Measurements from ENCODE around the gene EGR1.

EGR1 gene

DNA sequence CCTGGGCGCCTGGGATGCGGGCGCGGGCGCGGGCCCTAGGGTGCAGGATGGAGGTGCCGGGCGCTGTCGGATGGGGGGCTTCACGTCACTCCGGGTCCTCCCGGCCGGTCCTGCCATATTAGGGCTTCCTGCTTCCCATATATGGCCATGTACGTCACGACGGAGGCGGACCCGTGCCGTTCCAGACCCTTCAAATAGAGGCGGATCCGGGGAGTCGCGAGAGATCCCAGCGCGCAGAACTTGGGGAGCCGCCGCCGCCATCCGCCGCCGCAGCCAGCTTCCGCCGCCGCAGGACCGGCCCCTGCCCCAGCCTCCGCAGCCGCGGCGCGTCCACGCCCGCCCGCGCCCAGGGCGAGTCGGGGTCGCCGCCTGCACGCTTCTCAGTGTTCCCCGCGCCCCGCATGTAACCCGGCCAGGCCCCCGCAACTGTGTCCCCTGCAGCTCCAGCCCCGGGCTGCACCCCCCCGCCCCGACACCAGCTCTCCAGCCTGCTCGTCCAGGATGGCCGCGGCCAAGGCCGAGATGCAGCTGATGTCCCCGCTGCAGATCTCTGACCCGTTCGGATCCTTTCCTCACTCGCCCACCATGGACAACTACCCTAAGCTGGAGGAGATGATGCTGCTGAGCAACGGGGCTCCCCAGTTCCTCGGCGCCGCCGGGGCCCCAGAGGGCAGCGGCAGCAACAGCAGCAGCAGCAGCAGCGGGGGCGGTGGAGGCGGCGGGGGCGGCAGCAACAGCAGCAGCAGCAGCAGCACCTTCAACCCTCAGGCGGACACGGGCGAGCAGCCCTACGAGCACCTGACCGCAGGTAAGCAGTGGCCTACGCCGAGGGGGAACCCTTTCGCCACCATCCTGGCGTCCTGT is at the start of gene EGR1:
TSS of gene EGR1 (plus strand) at position 219 of the 864 bp plus-strand sequence. CDS start at position 502, 283 bp downstream.
- Histone ChIP-seq H3K27me3 (ENCODE audit: low read depth, low read length) (no peaks in the 10 kb centered on the region), H3K36me3 (ENCODE audit: control insufficient read depth in 1 of 2, insufficient read depth in 2 of 2, low read length in 2 of 2) (peaks cover 12 to 27% of the 10 kb centered on the region in 2 donors), H3K27ac (ENCODE audit: low read length) (peak within 1 kb of the TSS; percentile 98), H3K9me3 (ENCODE audit: control insufficient read depth in 1 of 2, low read length in 2 of 2) (no peaks in the 10 kb centered on the region), H3K4me3 (ENCODE audit: low read depth in 1 of 2, low read length in 2 of 2) (peak within 1 kb of the TSS; percentile 84 to 97), H3K4me1 (ENCODE audit: control insufficient read depth in 1 of 2, insufficient read depth in 2 of 2, low read length in 2 of 2) (peaks cover 0 to 18% of the 10 kb centered on the region in 2 donors)

DNA sequence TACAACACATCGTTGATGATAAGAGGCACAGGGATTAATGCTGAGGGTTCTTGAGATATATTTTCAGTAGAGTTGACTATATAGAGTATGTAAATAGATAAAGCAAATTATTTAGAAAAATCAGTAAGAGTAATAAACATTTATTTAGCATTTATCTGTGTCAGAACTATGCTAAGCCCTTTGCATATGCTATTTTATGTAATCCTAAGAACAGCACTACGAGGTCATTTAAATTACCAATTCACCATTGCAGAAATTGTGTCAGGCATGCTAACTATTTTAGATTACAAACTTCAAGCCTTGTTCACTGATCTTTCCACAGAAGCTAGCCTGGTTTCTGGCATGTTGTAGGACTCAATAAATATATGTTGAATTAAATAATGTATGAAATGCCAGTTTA is 46.8 kb upstream of the EGR1 start:
- Histone ChIP-seq H3K27me3 (ENCODE audit: low read depth, low read length) (no peaks in the 10 kb centered on the region), H3K4me3 (ENCODE audit: low read depth in 1 of 2, low read length in 2 of 2) (no peak overlapping the region), H3K4me1 (ENCODE audit: control insufficient read depth in 1 of 2, insufficient read depth in 2 of 2, low read length in 2 of 2) (no peaks in the 10 kb centered on the region), H3K27ac (ENCODE audit: low read length) (no peak overlapping the region), H3K36me3 (ENCODE audit: control insufficient read depth in 1 of 2, insufficient read depth in 2 of 2, low read length in 2 of 2) (peaks cover 54 to 72% of the 10 kb centered on the region in 2 donors), H3K9me3 (ENCODE audit: control insufficient read depth in 1 of 2, low read length in 2 of 2) (no peaks in the 10 kb centered on the region)

DNA sequence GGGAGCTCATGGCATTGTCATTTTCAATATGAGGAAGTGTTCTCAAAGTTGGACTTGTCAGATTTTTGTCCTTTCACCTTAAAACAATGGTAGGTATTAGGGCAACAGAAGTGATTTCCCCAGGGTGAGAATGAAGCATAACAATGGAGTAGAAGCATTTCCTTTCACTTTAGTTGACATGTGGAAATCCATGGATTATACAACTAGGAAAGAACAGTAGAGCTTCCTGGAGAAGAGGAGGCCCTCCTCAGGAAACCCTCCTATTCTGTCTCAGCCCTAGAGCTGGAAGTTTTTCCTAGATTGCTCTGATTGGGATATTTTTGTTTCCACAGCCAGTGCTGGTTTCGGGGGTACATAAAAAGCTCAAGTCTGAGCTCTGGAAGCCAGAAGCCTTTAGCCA is 40.2 kb upstream of the EGR1 start:
- Histone ChIP-seq H3K9me3 (ENCODE audit: control insufficient read depth in 1 of 2, low read length in 2 of 2) (no peaks in the 10 kb centered on the region), H3K27ac (ENCODE audit: low read length) (no peak overlapping the region), H3K4me3 (ENCODE audit: low read depth in 1 of 2, low read length in 2 of 2) (no peak overlapping the region), H3K4me1 (ENCODE audit: control insufficient read depth in 1 of 2, insufficient read depth in 2 of 2, low read length in 2 of 2) (no peaks in the 10 kb centered on the region), H3K36me3 (ENCODE audit: control insufficient read depth in 1 of 2, insufficient read depth in 2 of 2, low read length in 2 of 2) (peaks cover 62 to 77% of the 10 kb centered on the region in 2 donors), H3K27me3 (ENCODE audit: low read depth, low read length) (no peaks in the 10 kb centered on the region)

DNA sequence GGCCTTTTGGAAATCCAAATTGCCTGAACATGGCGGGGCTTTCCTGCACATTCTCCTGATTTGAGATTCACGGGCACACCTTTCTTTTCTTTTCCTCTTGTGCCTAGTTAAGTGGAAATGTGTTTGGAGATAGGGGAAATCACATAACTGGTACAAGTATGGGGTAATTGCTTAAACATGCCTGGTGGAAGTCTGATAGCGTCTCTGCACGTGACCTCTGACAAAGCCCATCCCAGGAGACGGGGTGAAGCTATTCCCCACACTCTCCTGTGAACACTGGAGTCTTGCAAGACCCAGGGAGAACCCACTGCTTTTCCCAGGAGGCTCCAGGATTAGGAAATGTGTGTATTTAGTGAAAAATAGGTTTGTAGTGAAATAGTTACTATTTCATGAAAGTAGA is 29.3 kb upstream of the EGR1 start:
- H3K4me3 ChIP-seq (ENCODE audit: low read depth in 1 of 2, low read length in 2 of 2), result no peak overlapping the region
- peaks cover 0 to 15% of the 10 kb centered on the region in 2 donors for H3K4me1 ChIP-seq (ENCODE audit: control insufficient read depth in 1 of 2, insufficient read depth in 2 of 2, low read length in 2 of 2)
- no peaks in the 10 kb centered on the region for H3K27me3 ChIP-seq (ENCODE audit: low read depth, low read length)
- H3K27ac ChIP-seq (ENCODE audit: low read length), result no peak overlapping the region
- no peaks in the 10 kb centered on the region for H3K9me3 ChIP-seq (ENCODE audit: control insufficient read depth in 1 of 2, low read length in 2 of 2)
- peaks cover 36 to 52% of the 10 kb centered on the region in 2 donors for H3K36me3 ChIP-seq (ENCODE audit: control insufficient read depth in 1 of 2, insufficient read depth in 2 of 2, low read length in 2 of 2)

DNA sequence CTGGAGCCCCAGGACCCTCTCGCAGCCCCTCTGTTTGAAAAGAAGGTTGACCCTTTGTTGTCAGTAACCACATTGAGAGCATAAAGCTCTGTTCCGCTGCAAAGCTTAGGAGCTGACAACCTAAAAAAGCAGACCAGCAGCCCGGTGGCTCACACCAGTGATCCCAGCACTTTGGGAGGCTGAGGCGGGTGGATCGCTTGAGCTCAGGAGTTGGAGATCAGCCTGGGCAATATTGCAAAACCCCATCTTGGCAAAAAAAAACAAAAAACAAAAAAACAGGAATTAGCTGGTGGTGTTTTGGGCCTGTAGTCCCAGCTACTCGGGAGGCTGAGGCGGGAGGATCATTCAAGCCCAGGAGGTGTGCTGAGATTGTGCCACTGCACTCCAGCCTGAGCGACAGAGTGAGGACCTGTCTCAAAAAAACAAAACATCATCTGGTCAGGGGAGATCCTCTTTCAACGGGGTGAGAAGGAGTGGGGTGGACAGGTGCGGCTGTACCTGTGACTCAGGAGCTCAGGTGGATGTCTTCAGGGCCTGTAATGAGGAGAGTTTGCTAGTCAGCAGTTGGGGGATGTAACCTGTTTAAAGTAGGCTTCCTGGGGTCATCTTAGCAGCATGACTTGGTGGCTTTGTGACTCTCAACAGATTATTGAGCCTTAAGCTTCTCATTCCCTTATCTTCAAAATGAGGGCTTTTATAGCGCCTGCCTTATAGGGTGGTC is 27.1 kb upstream of the EGR1 start:
- Histone ChIP-seq H3K4me3 (ENCODE audit: low read depth in 1 of 2, low read length in 2 of 2) (peak overlapping the region; percentile 53 to 64), H3K27ac (ENCODE audit: low read length) (no peak overlapping the region), H3K4me1 (ENCODE audit: control insufficient read depth in 1 of 2, insufficient read depth in 2 of 2, low read length in 2 of 2) (peaks cover 0 to 15% of the 10 kb centered on the region in 2 donors), H3K36me3 (ENCODE audit: control insufficient read depth in 1 of 2, insufficient read depth in 2 of 2, low read length in 2 of 2) (peaks cover 21 to 34% of the 10 kb centered on the region in 2 donors), H3K9me3 (ENCODE audit: control insufficient read depth in 1 of 2, low read length in 2 of 2) (no peaks in the 10 kb centered on the region), H3K27me3 (ENCODE audit: low read depth, low read length) (no peaks in the 10 kb centered on the region)

DNA sequence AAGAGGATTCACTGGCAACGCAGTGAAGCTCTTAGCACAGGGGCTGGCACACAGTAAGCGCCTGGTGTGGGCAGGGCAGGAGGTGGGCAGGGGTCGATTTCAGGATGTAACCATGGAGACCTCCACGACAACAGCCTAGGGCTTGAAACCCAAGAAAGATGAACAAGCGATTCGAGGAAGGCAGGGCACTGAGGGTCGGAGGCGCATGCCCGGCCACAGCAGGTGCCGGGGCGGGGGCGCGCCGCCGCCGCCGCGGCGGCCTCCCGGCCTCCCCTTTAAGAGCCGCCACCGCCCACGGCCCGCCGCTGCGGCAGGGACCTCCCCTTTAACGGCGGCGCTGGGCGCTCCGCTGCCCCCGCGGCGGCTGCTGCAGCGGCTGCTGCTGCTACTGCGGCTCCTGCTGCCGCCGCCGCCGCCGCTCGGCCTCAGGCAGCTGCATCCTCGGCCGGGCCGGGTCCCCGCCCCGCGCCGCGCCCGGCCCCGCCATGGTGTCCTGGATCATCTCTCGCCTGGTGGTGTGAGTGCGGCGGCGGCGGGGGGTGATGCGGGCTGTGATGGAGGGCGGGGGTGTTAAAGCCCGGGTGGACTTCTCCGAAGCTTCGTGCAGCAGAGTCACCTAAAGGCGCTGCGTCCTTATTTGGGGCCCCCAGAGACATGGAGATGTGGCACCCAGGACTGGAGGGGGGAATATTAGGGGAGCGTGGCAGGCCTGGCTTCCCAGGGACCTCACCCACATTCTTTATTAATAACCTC is 26.4 kb upstream of the EGR1 start, which contains the start of gene REEP2:
TSS of gene REEP2 (plus strand) at position 334 of the 753 bp plus-strand sequence. CDS start at position 486, 152 bp downstream.
- H3K27ac ChIP-seq (ENCODE audit: low read length), result peak within 1 kb of the TSS; percentile 39
- H3K4me3 ChIP-seq (ENCODE audit: low read depth in 1 of 2, low read length in 2 of 2), result peak within 1 kb of the TSS; percentile 53 to 64
- H3K27me3 ChIP-seq (ENCODE audit: low read depth, low read length), result no peaks in the 10 kb centered on the region
- H3K4me1 ChIP-seq (ENCODE audit: control insufficient read depth in 1 of 2, insufficient read depth in 2 of 2, low read length in 2 of 2), result peaks cover 0 to 15% of the 10 kb centered on the region in 2 donors
- no peaks in the 10 kb centered on the region for H3K9me3 ChIP-seq (ENCODE audit: control insufficient read depth in 1 of 2, low read length in 2 of 2)
- peaks cover 21 to 26% of the 10 kb centered on the region in 2 donors for H3K36me3 ChIP-seq (ENCODE audit: control insufficient read depth in 1 of 2, insufficient read depth in 2 of 2, low read length in 2 of 2)

DNA sequence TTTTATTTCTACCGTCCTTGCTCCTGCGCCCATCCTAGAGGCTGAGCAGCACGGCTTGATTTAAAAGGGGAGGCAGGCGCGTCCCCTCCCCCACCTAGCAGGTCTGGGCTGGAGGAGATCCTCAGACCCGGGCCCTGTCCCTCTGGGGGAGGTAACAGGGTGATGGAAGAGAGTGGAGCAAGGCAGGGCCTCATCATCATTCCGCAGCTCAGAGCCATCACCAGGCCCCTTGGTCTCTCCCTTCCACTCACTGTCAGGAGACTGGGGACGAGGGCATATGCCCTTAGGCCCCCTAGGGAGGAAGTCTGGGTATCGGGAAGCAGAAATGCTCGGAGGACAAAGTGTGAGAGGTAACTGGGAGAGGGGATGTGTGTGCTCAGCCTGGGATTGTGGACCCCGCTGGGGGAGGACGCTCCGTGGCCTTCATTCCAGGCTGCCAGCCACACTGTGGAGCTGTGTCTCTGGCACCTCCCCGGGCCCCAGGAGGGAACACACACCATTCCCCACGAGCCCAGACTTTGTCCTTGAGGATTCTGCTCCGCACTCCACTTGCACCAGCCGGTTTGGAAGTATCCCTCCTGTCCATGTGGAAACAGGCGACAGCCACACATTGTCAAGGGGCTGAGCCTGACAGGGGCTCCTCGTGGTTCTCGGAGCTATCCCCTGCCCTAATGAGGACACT is 25.7 kb upstream of the EGR1 start:
- peak overlapping the region; percentile 39 for H3K27ac ChIP-seq (ENCODE audit: low read length)
- no peaks in the 10 kb centered on the region for H3K9me3 ChIP-seq (ENCODE audit: control insufficient read depth in 1 of 2, low read length in 2 of 2)
- no peaks in the 10 kb centered on the region for H3K27me3 ChIP-seq (ENCODE audit: low read depth, low read length)
- peaks cover 0 to 15% of the 10 kb centered on the region in 2 donors for H3K4me1 ChIP-seq (ENCODE audit: control insufficient read depth in 1 of 2, insufficient read depth in 2 of 2, low read length in 2 of 2)
- H3K36me3 ChIP-seq (ENCODE audit: control insufficient read depth in 1 of 2, insufficient read depth in 2 of 2, low read length in 2 of 2), result peaks cover 20% of the 10 kb centered on the region in 2 donors
- peak overlapping the region; percentile 50 to 64 for H3K4me3 ChIP-seq (ENCODE audit: low read depth in 1 of 2, low read length in 2 of 2)

DNA sequence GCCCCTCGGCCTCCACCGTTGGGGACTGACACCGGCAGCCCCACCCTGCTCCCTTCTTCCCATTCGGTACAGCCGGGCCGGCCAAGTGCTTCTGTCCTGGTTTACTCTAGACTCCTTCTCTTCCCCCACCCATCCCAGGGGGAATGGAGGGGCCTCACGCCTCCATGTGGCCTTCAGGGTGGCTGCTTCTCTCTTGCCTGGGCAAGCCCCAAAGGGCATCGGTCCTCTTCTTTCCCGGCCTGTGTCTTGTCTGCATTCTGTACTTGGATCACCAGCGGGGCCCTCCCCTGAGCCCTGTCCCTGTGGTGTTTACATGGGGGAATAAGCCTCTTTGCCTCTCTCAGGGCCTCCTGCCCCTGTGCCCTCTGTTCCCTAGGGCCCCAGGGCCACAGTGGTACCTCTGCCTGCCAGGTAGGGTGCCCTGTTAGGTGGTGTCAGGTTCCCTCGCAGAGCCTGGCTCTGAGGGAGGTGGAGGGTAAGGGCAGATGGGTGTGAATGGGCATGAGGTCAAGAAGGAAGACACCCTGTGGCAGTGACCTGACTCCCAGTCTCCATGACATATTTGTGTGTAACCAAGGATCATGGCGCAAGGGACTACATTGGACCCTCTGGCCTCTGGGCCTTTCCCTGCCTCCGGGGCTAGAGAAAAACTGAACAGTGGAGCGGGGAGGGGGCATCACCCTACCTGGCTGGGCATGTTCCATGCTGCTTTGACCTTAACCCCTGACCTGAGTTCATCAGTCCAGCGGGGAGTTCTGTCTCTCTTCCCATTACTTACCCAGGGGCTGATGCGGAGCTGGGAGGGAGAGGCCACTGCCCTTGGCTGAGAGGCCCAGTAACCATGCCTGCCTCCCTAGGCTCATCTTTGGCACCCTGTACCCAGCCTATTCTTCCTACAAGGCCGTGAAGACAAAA is 24.9 kb upstream of the EGR1 start:
- peaks cover 0 to 15% of the 10 kb centered on the region in 2 donors for H3K4me1 ChIP-seq (ENCODE audit: control insufficient read depth in 1 of 2, insufficient read depth in 2 of 2, low read length in 2 of 2)
- no peaks in the 10 kb centered on the region for H3K27me3 ChIP-seq (ENCODE audit: low read depth, low read length)
- no peak overlapping the region for H3K27ac ChIP-seq (ENCODE audit: low read length)
- H3K9me3 ChIP-seq (ENCODE audit: control insufficient read depth in 1 of 2, low read length in 2 of 2), result no peaks in the 10 kb centered on the region
- peaks cover 12 to 15% of the 10 kb centered on the region in 2 donors for H3K36me3 ChIP-seq (ENCODE audit: control insufficient read depth in 1 of 2, insufficient read depth in 2 of 2, low read length in 2 of 2)
- H3K4me3 ChIP-seq (ENCODE audit: low read depth in 1 of 2, low read length in 2 of 2), result peak overlapping the region in 1 of 2 donors; percentile 64

DNA sequence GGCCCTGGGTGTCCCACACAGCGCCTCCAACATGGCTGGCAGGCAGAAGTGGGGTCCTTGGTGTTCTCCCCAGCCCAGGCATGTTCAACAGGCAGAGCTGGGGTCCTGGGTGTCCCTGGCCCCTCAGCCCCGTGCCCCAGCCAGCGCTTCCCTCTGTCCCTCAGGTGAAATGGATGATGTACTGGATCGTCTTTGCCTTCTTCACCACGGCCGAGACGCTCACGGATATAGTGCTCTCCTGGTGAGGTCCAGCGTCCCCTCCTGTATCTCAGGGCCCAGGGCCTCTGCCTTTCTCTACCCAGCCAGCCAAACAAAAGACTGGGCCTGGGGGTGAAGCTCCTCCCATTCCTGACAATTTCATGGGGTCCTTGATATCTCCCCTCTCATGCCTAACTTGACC is 24.1 kb upstream of the EGR1 start:
- Histone ChIP-seq H3K27me3 (ENCODE audit: low read depth, low read length) (no peaks in the 10 kb centered on the region), H3K4me3 (ENCODE audit: low read depth in 1 of 2, low read length in 2 of 2) (no peak overlapping the region), H3K4me1 (ENCODE audit: control insufficient read depth in 1 of 2, insufficient read depth in 2 of 2, low read length in 2 of 2) (peaks cover 0 to 15% of the 10 kb centered on the region in 2 donors), H3K9me3 (ENCODE audit: control insufficient read depth in 1 of 2, low read length in 2 of 2) (no peaks in the 10 kb centered on the region), H3K27ac (ENCODE audit: low read length) (no peak overlapping the region), H3K36me3 (ENCODE audit: control insufficient read depth in 1 of 2, insufficient read depth in 2 of 2, low read length in 2 of 2) (peaks cover 4 to 7% of the 10 kb centered on the region in 2 donors)
